Activated effector memory CD4-positive, alpha-beta T cell treated with anti-CD3 and anti-CD28 coated beads, Interleukin-2, amount 50 U/mL, for 16 hours (primary cell): ENCODE data around the gene RHOT1.
"Not testable (repeated sequence)": the region's sequence is repeated elsewhere in the genome, so short reads cannot be mapped to it uniquely, and the experiment has no call there.

Experiments
- DNase-seq: peaks from one replicate; pipeline ENCODE4 v3.0.0-alpha.2; 2020

The RHOT1 gene

DNA sequence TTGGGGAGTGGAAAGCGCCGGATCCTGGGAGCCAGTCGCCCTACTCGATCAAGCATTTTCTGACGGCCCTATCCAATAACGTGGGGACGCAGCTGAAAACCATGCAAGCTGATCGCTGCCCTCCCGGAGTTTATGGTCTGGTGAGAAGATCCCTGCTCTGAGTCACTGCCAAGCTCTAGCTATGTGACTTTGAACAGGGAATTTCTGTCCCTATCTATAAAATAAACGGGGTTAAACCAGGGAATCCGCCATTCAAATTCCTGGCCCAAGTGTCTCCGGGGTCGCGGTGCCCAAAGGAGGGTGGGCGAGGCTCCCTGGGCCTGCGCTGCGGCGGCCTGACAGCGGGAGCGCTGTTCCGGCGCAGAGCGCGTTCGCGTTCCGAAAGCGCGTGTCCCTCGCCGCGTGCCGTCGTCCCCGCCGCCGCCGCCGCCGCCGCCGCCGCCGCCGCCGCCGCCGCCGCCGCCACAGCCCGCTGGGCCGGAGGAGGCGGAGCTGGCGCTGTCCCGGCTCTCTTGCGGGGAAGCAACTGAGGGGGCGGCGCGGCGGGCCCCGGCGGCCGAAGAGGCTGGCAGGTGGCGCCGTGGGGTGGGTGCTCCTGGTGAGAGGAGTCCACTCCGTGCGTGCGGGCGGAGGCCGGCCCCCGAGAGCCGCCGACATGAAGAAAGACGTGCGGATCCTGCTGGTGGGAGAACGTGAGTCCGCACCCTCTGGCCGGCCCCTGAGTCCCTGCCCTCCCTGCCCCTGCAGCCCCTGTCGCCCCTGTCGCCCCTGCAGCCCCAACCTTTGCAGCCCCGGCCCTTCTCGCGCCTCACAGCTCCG, at the start of gene RHOT1:
RHOT1 (plus strand) TSS at position 465 of the 819 bp plus-strand sequence; CDS start at position 656, 191 bp downstream.
- DNase-seq, result peak; percentile 92

DNA sequence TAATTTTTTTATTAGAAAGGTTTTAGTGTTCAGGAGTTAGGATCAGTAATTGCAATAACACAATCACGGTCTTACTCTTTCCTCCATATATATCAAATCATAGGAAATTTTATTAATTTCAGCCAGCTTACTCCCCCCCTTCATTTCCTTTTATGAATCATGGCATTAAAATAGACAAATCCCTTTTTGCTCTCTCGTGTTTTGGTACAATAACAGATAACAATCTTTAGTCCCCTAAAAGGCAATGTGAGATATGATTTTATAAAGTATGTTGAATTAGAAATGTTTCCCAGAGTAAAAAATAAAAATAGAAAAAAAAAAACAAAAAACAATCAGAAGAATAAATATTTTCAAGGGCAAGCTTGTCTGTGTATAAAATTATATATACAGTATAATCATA, 42.6 kb upstream of the RHOT1 start:
- DNase-seq, result no peak

DNA sequence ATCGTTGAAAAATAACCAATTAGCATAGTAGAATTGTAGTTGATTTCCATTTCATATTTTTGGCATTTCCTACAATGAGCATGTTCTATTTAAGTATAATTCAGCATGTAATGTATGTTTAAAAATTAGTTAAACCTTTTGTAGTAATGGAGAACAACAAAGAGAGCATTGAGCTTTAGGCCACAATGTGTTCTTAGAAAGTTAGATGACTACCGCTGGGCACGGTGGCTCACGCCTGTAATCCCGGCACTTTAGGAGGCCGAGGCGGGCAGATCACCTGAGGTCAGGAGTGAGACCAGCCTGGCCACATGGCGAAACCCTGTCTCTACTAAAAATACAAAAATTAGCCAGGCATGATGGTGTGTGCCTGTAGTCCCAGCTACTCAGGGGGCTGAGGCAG, 42.0 kb upstream of the RHOT1 start:
- not testable (repeated sequence) for DNase-seq

DNA sequence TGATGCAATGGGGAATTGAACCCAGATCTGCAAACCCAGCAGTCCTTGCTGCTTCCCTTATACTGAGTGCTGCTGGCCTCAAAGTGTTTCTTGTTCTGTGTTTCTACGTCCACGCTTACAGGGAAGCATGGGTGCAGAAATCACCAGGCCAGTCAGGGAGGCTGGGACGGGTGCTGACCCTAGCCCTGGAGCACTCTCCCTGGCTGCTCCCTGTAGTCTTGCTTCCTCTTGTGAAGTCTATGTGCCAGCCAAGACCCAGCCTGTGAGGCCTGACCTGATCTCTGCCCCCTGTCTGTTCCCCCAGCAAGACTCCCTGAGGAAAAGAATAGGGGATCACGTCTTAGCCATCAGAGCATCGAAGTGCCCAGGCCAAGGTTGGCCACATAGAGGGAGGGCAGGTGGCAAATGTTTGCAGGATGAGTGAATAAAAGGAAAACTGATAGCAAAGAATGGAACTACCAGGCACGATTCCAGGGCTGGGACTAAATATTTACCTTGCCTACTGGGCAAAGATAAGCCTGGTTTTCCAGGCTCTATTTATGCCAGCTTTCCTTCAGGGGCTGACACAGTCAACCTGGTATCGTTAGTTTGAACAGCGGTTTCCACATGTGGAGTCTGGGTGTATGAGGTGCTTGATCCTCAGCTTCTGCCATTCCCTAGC, 41.2 kb upstream of the RHOT1 start:
- no peak for DNase-seq

- DNase-seq, result peak; percentile 33
Observed at GRCh38 chr17:32102172-32102571, 40.1 kb upstream of the RHOT1 start.

DNA sequence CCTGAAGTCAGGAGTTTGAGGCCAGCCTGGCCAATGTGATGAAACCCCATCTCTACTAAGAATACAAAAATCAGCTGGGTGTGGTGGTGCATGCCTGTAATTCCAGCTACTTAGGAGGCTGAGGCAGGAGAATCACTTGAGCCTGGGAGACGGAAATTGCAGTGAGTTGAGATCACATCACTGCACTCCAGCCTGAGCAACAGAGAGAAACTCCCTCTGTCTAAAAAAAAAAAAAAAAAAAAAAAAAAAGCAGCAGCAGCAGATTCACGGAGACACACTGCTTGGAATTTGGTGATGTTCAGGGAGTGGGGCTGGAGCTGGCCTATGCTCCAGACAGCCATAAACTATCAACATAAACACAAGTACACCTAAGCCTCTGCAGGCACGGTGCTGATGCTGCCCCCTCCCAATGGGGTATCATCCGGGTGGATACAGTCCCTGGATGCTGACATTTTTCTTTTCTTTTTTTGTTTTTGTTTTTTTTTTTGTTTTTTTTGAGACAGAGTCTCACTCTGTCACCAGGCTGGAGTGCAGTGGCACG, 39.6 kb upstream of the RHOT1 start:
- peak; percentile 53 for DNase-seq

- DNase-seq, result peak; percentile 30
Observed at GRCh38 chr17:32103476-32104113, 38.7 kb upstream of the RHOT1 start.

- DNase-seq, result peak; percentile 25
Observed at GRCh38 chr17:32104158-32104557, 38.1 kb upstream of the RHOT1 start.

GRCh38 chr17:32106471-32106981, 35.8 kb upstream of the RHOT1 start:
- DNase-seq, result peak; percentile 24

DNA sequence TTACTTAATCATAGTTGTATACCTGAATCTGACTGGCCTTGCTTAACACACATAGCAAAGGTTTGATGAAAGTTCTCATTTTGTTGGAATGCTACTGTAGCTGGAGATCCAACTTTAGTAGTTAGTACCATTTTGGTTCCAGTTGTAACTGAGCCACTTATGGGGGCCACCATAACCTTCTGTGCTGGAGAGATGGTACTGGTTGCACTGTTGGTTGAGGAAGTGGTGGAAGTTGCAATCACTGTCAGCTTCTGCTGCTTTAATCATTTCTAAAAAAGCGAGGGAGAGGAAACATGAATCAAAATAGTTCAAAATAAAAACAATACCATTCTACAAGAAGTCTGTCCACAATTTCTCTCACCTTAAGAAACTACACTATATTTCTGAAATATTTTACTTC, 35.1 kb upstream of the RHOT1 start:
- not testable (repeated sequence) for DNase-seq

DNA sequence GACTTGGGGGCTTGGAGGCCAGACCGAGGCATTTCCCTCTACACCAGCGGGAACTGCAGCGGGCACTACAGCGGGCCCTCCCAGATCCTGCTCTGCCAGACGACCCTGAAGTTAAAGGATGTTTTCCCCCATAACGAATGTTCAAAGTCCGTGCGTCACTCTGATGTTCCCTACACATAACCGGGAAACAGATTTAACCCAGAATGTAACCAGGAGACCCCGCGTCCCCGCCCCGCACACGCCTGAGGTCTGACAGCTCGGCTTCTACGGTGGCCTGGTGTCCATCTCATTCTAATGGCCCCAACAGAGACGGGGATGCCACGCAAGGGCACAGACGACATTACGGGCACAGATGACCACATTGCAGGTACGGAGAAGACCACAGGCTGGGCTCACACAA, 31.7 kb upstream of the RHOT1 start:
- DNase-seq, result no peak

DNA sequence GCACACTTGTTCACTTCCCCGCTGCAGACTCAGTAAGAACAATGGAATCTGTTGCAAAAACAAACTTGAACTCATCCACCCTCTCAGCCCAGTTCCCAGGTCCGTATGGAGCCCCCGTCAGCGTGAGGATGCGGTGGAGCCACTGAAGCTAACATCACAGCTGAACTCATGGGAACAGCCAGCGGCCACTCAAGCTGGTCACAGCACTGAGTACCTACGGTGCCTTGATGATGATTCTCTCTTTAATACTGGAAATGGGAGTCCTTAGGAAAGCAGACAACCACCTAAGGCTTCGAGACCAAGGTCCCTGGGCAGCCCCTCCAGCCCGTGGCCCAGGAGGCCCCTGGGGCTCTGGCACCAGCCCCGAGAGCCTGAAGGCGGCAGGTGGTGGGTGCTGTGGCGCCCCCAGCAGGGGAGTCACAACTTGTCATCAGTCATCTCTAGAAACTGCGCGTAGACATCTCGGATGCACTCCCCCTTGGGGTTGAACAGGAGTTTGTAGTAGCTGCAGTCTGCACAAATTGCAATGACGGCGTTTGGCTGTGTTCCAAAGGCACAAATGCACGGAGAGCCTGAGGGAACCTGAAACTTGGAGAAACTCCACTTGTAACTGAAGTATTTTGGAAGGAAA, 31.0 kb upstream of the RHOT1 start:
- DNase-seq, result no peak

GRCh38 chr17:32112416-32112815, 29.9 kb upstream of the RHOT1 start:
- DNase-seq, result no peak

DNA sequence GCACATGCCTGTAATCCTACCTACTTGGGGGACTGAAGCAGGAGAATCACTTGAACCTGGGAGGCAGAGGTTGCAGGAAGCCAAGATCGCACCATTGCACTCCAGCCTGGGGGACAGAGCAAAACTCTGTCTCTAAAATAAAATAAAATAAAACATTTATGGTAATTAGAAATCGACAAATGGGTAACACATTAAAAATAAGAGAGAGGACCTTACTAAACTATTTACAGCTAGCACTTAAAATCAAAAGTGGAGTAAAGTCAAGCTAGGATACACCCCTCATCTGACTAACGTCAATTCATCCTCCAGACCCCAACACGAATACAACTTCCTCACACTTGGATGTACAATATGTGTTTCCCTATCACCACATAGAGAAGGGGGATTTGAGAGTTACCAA, 27.8 kb upstream of the RHOT1 start:
- DNase-seq, result no peak

DNA sequence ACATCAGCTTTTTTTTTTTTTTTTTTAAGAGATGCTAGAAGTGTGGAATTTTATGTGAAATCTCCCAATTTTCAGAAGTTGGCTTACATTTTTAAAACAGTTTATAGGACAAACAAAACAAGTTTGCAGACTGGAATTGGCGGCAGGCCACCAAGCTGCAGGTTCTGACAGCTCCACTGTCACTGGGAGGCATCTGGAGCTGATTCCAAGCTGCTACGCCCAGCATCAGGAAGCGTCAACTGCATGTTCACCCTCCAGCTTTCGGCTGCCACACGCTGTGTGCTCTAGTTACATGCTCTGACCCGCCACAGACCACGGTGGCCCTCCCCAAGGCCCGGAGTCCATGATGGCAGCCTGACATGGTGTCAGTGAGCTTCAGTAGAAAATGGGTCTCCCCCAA, 26.8 kb upstream of the RHOT1 start:
- peak; percentile 28 for DNase-seq

GRCh38 chr17:32116937-32117336, 25.4 kb upstream of the RHOT1 start:
- no peak for DNase-seq

- DNase-seq, result peak; percentile 30
Observed at GRCh38 chr17:32117399-32117798, 24.9 kb upstream of the RHOT1 start.

DNA sequence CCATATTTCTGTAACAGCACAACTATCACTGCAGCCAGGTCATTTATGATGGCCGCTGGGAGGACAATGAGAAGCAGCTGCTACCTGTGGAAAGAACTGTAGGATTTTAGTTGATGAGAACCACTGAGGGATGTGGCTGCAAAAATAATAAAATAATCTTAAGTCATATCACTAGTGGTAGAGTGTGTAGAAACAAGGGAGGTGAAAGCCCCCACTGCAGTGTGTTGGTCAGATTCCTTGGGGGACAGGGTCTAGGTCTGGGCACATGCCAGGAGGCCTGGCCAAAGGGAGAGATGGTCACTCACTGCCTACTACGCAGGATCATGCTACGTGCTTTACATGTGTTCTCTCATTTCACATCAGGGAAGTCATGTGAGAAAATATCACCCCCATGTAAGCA, 24.2 kb upstream of the RHOT1 start:
- DNase-seq, result peak; percentile 53

GRCh38 chr17:32118835-32119234, 23.5 kb upstream of the RHOT1 start:
- no peak for DNase-seq

DNA sequence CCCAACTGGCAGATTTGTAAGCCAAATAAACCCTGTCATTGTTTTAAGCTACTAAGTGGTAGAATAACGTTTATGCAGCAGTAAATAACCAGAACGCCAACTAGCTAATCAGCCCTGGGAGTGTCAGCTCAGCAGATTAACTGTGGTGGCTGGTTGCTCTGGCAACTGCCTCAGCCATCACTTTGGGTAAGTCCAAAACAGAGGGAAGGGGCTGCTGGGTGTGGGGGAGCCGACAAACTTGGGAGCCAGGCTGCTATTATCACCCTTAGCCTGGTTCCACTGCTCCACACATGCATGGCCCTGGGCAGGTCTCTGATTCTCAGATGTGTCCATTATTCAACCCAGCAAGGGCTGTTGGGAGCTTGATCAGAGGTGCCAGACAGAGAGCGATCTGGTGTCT, 22.2 kb upstream of the RHOT1 start:
- no peak for DNase-seq

DNA sequence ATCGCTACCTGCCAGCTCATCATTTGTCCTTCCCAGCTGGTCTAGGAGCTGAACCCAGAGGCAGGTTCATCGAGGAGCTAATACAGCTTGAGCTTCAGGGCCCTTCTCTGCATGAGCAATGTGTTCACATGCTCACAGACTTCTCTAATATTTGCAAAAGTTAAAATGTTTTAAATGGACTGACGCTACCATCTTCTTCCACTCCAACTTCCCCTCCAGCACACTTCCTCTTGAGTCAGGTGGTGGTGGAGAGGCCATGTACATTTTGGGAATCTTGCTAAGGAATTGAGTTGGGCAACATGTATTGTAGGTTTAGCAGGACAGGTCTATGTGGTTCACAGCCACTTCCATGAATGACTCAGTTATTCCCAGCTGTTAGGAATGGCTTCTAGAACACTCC, 21.6 kb upstream of the RHOT1 start:
- no peak for DNase-seq

DNA sequence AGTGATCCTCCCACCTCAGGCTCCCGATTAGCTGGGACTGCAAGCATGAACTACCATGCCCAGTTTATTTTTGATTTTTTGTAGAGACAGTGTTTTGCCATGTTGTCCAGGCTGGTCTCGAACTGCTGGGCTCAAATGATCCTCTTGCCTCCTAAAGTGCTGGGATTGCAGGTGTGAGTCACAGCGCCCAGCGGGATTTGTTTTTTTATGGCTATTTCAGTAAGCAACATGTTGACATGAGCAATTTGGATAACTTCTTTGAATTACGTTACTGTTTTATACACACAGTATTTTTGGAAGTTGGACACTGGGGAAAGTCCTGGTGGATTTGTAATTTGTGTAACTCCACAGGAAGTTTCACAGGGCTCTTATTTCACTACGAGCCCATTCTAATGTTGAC, 18.5 kb upstream of the RHOT1 start:
- DNase-seq, result no peak
